ENCODE measurements around the gene SEPTIN10. TPM values are rescaled to one million over a fixed set of nuclear protein-coding genes. Genes with fewer than 3 reads are reported as not detected.

Gene SEPTIN10
- total RNA-seq, 2 donors from 2014 or later, result 44.9 to 46.5 TPM

GRCh38 chr2:109562421-109562820, 51.3 kb downstream of the SEPTIN10 start:
- no peak overlapping the region for H3K4me3 ChIP-seq
- WGBS, 2 donors, result 94 to 97% methylated on average over 2 of the region's 2 CpGs
- ATAC-seq, result no peak
- H3K27ac ChIP-seq, result no peak overlapping the region
- intact Hi-C loops (cut with DNase I), result no loop called here
- no peak for DNase-seq
- no peaks in the 10 kb centered on the region for H3K36me3 ChIP-seq (replicated peaks in 1 of 2; ENCODE audit: insufficient read depth in 1 of 2, low read depth in 2 of 2)
- H3K9me3 ChIP-seq, result no peaks in the 10 kb centered on the region
- no peaks in the 10 kb centered on the region for H3K27me3 ChIP-seq
- no peak for TF ChIP-seq CTCF (IDR thresholded peaks at IDR 0.05)
- no peak for TF ChIP-seq POLR2A (IDR thresholded peaks at IDR 0.05)
- peaks cover 17% of the 10 kb centered on the region for H3K4me1 ChIP-seq

GRCh38 chr2:109560265-109560664, 53.5 kb downstream of the SEPTIN10 start:
- TF ChIP-seq CTCF (IDR thresholded peaks at IDR 0.05) (no peak), POLR2A (IDR thresholded peaks at IDR 0.05) (no peak)
- Histone ChIP-seq H3K27ac (no peak overlapping the region), H3K9me3 (no peaks in the 10 kb centered on the region), H3K36me3 (replicated peaks in 1 of 2; ENCODE audit: insufficient read depth in 1 of 2, low read depth in 2 of 2) (no peaks in the 10 kb centered on the region), H3K4me1 (peaks cover 17% of the 10 kb centered on the region), H3K27me3 (no peaks in the 10 kb centered on the region), H3K4me3 (no peak overlapping the region)
- intact Hi-C loops (cut with DNase I), result no loop called here
- no peak for ATAC-seq
- no peak for DNase-seq
- WGBS, 2 donors, result 45 to 54% methylated on average over 1 of the region's 1 CpG

GRCh38 chr2:109558076-109558882, 55.5 kb downstream of the SEPTIN10 start:
- DNase-seq, result peak; percentile 53 to 83 (median 72)
- peak; percentile 98 for ATAC-seq
- intact Hi-C loops (cut with DNase I), result no loop called here
- Histone ChIP-seq H3K27ac (peak overlapping the region; percentile 13 to 72 (median 50)), H3K4me3 (no peak overlapping the region), H3K9me3 (no peaks in the 10 kb centered on the region), H3K4me1 (peaks cover 17% of the 10 kb centered on the region), H3K36me3 (replicated peaks in 1 of 2; ENCODE audit: insufficient read depth in 1 of 2, low read depth in 2 of 2) (no peaks in the 10 kb centered on the region), H3K27me3 (no peaks in the 10 kb centered on the region)
- 15 to 19% methylated on average over 9 of the region's 9 CpGs for WGBS, 2 donors
- TF ChIP-seq CTCF (IDR thresholded peaks at IDR 0.05) (no peak), POLR2A (IDR thresholded peaks at IDR 0.05) (no peak)

GRCh38 chr2:109557309-109557708, 56.5 kb downstream of the SEPTIN10 start:
- peak overlapping the region in 1 of 4 donors; percentile 13 for H3K27ac ChIP-seq
- peaks cover 17% of the 10 kb centered on the region for H3K4me1 ChIP-seq
- no peak for DNase-seq
- 56 to 60% methylated on average over 1 of the region's 1 CpG for WGBS, 2 donors
- TF ChIP-seq CTCF (IDR thresholded peaks at IDR 0.05) (no peak), POLR2A (IDR thresholded peaks at IDR 0.05) (no peak)
- no peaks in the 10 kb centered on the region for H3K9me3 ChIP-seq
- H3K36me3 ChIP-seq (replicated peaks in 1 of 2; ENCODE audit: insufficient read depth in 1 of 2, low read depth in 2 of 2), result no peaks in the 10 kb centered on the region
- H3K27me3 ChIP-seq, result no peaks in the 10 kb centered on the region
- intact Hi-C loops (cut with DNase I), result no loop called here
- no peak overlapping the region for H3K4me3 ChIP-seq
- ATAC-seq, result no peak

Data from body of pancreas (tissue), 4 donors.